Liver (tissue), 2 donors: ENCODE results near the gene LAMC1.

Source experiments
- EGR1 ChIP-seq, 2 donors: IDR thresholded peaks; 2 replicates each; pipeline ENCODE4 v1.6.1; 2016 to 2018; ENCODE audit warnings: antibody characterized with exemption in 2 of 2, low read depth in 2 of 2
- TAF1 ChIP-seq: conservative IDR thresholded peaks from 2 replicates; pipeline ENCODE4 v1.6.1; 2016; ENCODE audit warnings: antibody characterized with exemption, mild to moderate bottlenecking
- donor health status: healthy.

- TF ChIP-seq TAF1 (no peak), EGR1 (IDR thresholded peaks at IDR 0.05; ENCODE audit: low read depth in 2 of 2) (no peak)
Measured at GRCh38 chr1:183077097-183077496, 53.9 kb downstream of the LAMC1 start.
